Nephron (organoid): ENCODE measurements around the gene ITGA3.

Experiments used
- H3K27ac Mint-ChIP-seq, 3 experiments: 2 replicates each; pipeline ENCODE4 v1.8.0; 2020; ENCODE audit warnings: mixed read lengths in 3 of 3, mild to moderate bottlenecking in 2 of 3, moderate library complexity in 1 of 3
- H3K27me3 Mint-ChIP-seq: 2 replicates; pipeline ENCODE4 v1.8.0; 2021; ENCODE audit warnings: low read depth, mild to moderate bottlenecking, moderate library complexity, mixed read lengths
- H3K36me3 Mint-ChIP-seq: 2 replicates; pipeline ENCODE4 v1.8.0; 2020; ENCODE audit warnings: low read depth, mixed read lengths
- H3K4me1 Mint-ChIP-seq: 2 replicates; pipeline ENCODE4 v1.8.0; 2020; ENCODE audit warnings: mixed read lengths
- H3K4me3 Mint-ChIP-seq, 3 experiments: 2 replicates each; pipeline ENCODE4 v1.8.0; 2020; ENCODE audit warnings: mild to moderate bottlenecking in 3 of 3, mixed read lengths in 3 of 3, moderate library complexity in 2 of 3
- H3K9me3 Mint-ChIP-seq: 2 replicates; pipeline ENCODE4 v1.8.0; 2020; ENCODE audit warnings: mixed read lengths
- CTCF ChIP-seq, 3 experiments: fragments of 200-600 bp; sonication (generic); IDR thresholded peaks; one replicate each; pipeline ENCODE4 v1.5.0; 2021; ENCODE audit warnings: antibody characterized with exemption in 3 of 3; ENCODE audit not compliant: unreplicated experiment in 3 of 3

The ITGA3 gene

GRCh38 chr17:50114849-50115357, 59.0 kb downstream of the ITGA3 start:
- Mint-ChIP-seq H3K27ac (peak overlapping the region; percentile 16 to 60 (median 58)), H3K27me3 (peaks cover 20% of the 10 kb centered on the region), H3K36me3 (peaks cover 27% of the 10 kb centered on the region), H3K9me3 (no peaks in the 10 kb centered on the region), H3K4me1 (peaks cover 11% of the 10 kb centered on the region), H3K4me3 (no peak overlapping the region)
- TF ChIP-seq CTCF (IDR thresholded peaks at IDR 0.05; ENCODE audit: unreplicated experiment in 3 of 3): peak; percentile 53 to 60 (median 54)

GRCh38 chr17:50115756-50116155, 59.8 kb downstream of the ITGA3 start:
- Mint-ChIP-seq H3K9me3 (no peaks in the 10 kb centered on the region), H3K27ac (no peak overlapping the region), H3K36me3 (peaks cover 27% of the 10 kb centered on the region), H3K4me1 (peaks cover 11% of the 10 kb centered on the region), H3K27me3 (peaks cover 20% of the 10 kb centered on the region), H3K4me3 (no peak overlapping the region)
- no peak for TF ChIP-seq CTCF (IDR thresholded peaks at IDR 0.05; ENCODE audit: unreplicated experiment in 3 of 3)

GRCh38 chr17:50117202-50118051, 61.5 kb downstream of the ITGA3 start:
- Mint-ChIP-seq H3K27me3 (peaks cover 20% of the 10 kb centered on the region), H3K9me3 (no peaks in the 10 kb centered on the region), H3K4me3 (peak overlapping the region in 1 of 3 experiments; percentile 29), H3K27ac (no peak overlapping the region), H3K36me3 (peaks cover 36% of the 10 kb centered on the region), H3K4me1 (peaks cover 11% of the 10 kb centered on the region)
- peak; percentile 76 to 81 (median 80) for TF ChIP-seq CTCF (IDR thresholded peaks at IDR 0.05; ENCODE audit: unreplicated experiment in 3 of 3)

GRCh38 chr17:50118076-50118827, 62.3 kb downstream of the ITGA3 start:
- peaks cover 20% of the 10 kb centered on the region for H3K27me3 Mint-ChIP-seq
- TF ChIP-seq CTCF (IDR thresholded peaks at IDR 0.05; ENCODE audit: unreplicated experiment in 3 of 3): no peak
- no peaks in the 10 kb centered on the region for H3K9me3 Mint-ChIP-seq
- H3K4me1 Mint-ChIP-seq: peaks cover 11% of the 10 kb centered on the region
- H3K4me3 Mint-ChIP-seq: no peak overlapping the region
- H3K36me3 Mint-ChIP-seq: peaks cover 37% of the 10 kb centered on the region
- no peak overlapping the region for H3K27ac Mint-ChIP-seq

- Mint-ChIP-seq H3K4me1 (peaks cover 17% of the 10 kb centered on the region), H3K27me3 (peaks cover 20% of the 10 kb centered on the region), H3K27ac (no peak overlapping the region), H3K4me3 (no peak overlapping the region), H3K9me3 (no peaks in the 10 kb centered on the region), H3K36me3 (peaks cover 32% of the 10 kb centered on the region)
- TF ChIP-seq CTCF (IDR thresholded peaks at IDR 0.05; ENCODE audit: unreplicated experiment in 3 of 3): no peak
Observed at GRCh38 chr17:50118828-50119218, 62.9 kb downstream of the ITGA3 start.
